H9 (cell line): ENCODE data around the gene TMEM30B. TPM values are rescaled to one million over a fixed set of nuclear protein-coding genes. Genes with fewer than 3 reads are reported as not detected.

Experiments
- DNase-seq: peaks from one replicate; pipeline ENCODE4 v3.0.0-alpha.2; 2017
- H2AFZ ChIP-seq: one replicate; pipeline ENCODE4 v1.6.1; 2013; ENCODE audit warnings: mild to moderate bottlenecking, low read length, control low read depth, moderate library complexity
- H2AK5ac ChIP-seq: 2 replicates; pipeline ENCODE4 v1.6.1; 2013; ENCODE audit warnings: low read length, control low read depth, mixed read lengths; ENCODE audit not compliant: insufficient read length
- H2BK120ac ChIP-seq: one replicate; pipeline ENCODE4 v1.6.1; 2013; ENCODE audit warnings: low read depth, mild to moderate bottlenecking, low read length, control low read depth, inconsistent platforms; ENCODE audit not compliant: poor library complexity, severe bottlenecking
- H2BK12ac ChIP-seq: 2 replicates; pipeline ENCODE4 v1.6.1; 2013; ENCODE audit warnings: low read length, control low read depth, mixed read lengths, low read depth; ENCODE audit not compliant: insufficient read length
- H2BK15ac ChIP-seq: 2 replicates; pipeline ENCODE4 v1.6.1; 2013; ENCODE audit warnings: low read depth, low read length, control low read depth
- H2BK20ac ChIP-seq: one replicate; pipeline ENCODE4 v1.6.1; 2013; ENCODE audit warnings: low read depth, mild to moderate bottlenecking, low read length, control low read depth, inconsistent platforms; ENCODE audit not compliant: poor library complexity, severe bottlenecking
- H2BK5ac ChIP-seq: 2 replicates; pipeline ENCODE4 v1.6.1; 2013; ENCODE audit warnings: low read length, control low read depth, mixed read lengths; ENCODE audit not compliant: insufficient read length
- H3K14ac ChIP-seq: 2 replicates; pipeline ENCODE4 v1.6.1; 2013; ENCODE audit warnings: low read length, control low read depth; ENCODE audit not compliant: insufficient read depth
- H3K18ac ChIP-seq: 2 replicates; pipeline ENCODE4 v1.6.1; 2013; ENCODE audit warnings: low read depth, mild to moderate bottlenecking, mixed read lengths, low read length, control low read depth; ENCODE audit not compliant: insufficient read length
- H3K23ac ChIP-seq: 2 replicates; pipeline ENCODE4 v1.6.1; 2013; ENCODE audit warnings: low read length, control low read depth, mixed read lengths, low read depth; ENCODE audit not compliant: insufficient read length
- H3K23me2 ChIP-seq: 2 replicates; pipeline ENCODE4 v1.6.1; 2013; ENCODE audit warnings: low read depth, mild to moderate bottlenecking, mixed read lengths, low read length, control low read depth; ENCODE audit not compliant: insufficient read length, poor library complexity, severe bottlenecking
- H3K27ac ChIP-seq: 2 replicates; pipeline ENCODE4 v1.5.1; 2013; ENCODE audit warnings: low read length, control low read depth, mixed read lengths, low read depth; ENCODE audit not compliant: insufficient read length
- H3K27me3 ChIP-seq: 2 replicates; pipeline ENCODE4 v1.6.1; 2013; ENCODE audit warnings: low read length, control low read depth, inconsistent platforms; ENCODE audit not compliant: insufficient read depth
- H3K4ac ChIP-seq: 2 replicates; pipeline ENCODE4 v1.6.1; 2013; ENCODE audit warnings: low read depth, mild to moderate bottlenecking, control low read depth, inconsistent platforms, low read length, moderate library complexity
- H3K4me1 ChIP-seq: 2 replicates; pipeline ENCODE4 v1.6.1; 2013; ENCODE audit warnings: low read length, control low read depth, inconsistent platforms; ENCODE audit not compliant: insufficient read depth
- H3K4me2 ChIP-seq: 2 replicates; pipeline ENCODE4 v1.6.1; 2013; ENCODE audit warnings: low read length, control low read depth, mixed read lengths; ENCODE audit not compliant: insufficient read length, insufficient read depth
- H3K56ac ChIP-seq: 2 replicates; pipeline ENCODE4 v1.6.1; 2013; ENCODE audit warnings: low read depth, mild to moderate bottlenecking, mixed read lengths, low read length, control low read depth; ENCODE audit not compliant: insufficient read length
- H3K79me1 ChIP-seq: 2 replicates; pipeline ENCODE4 v1.6.1; 2013; ENCODE audit warnings: low read depth, mild to moderate bottlenecking, moderate library complexity, low read length, control low read depth, inconsistent platforms; ENCODE audit not compliant: insufficient read depth, poor library complexity, severe bottlenecking
- H3K79me2 ChIP-seq: 2 replicates; pipeline ENCODE4 v1.6.1; 2013; ENCODE audit warnings: low read length, control low read depth, inconsistent platforms; ENCODE audit not compliant: insufficient read depth
- H3K9ac ChIP-seq: 2 replicates; pipeline ENCODE4 v1.6.1; 2013; ENCODE audit warnings: low read length, control low read depth, mixed read lengths; ENCODE audit not compliant: insufficient read length; ENCODE audit errors: extremely low read depth
- H3K9me3 ChIP-seq: one replicate; pipeline ENCODE4 v1.6.1; 2013; ENCODE audit warnings: low read depth, low read length, inconsistent platforms; ENCODE audit not compliant: control insufficient read depth
- H3T11ph ChIP-seq: one replicate; pipeline ENCODE4 v1.6.1; 2013; ENCODE audit warnings: mild to moderate bottlenecking, low read length, control low read depth, inconsistent platforms
- H4K20me1 ChIP-seq: one replicate; pipeline ENCODE4 v1.6.1; 2013; ENCODE audit not compliant: control insufficient read depth, insufficient read length, insufficient read depth
- H4K5ac ChIP-seq: 2 replicates; pipeline ENCODE4 v1.6.1; 2013; ENCODE audit warnings: low read depth, mild to moderate bottlenecking, mixed read lengths, low read length, control low read depth; ENCODE audit not compliant: insufficient read length
- H4K8ac ChIP-seq: replicated peaks from 2 replicates; pipeline ENCODE4 v1.6.1; 2013; ENCODE audit warnings: low read length, control low read depth, mixed read lengths, low read depth; ENCODE audit not compliant: insufficient read length
- H4K91ac ChIP-seq: 2 replicates; pipeline ENCODE4 v1.6.1; 2013; ENCODE audit warnings: low read depth, mild to moderate bottlenecking, moderate library complexity, mixed read lengths, low read length, control low read depth; ENCODE audit not compliant: insufficient read length
- H3K27ac Mint-ChIP-seq, 3 experiments: 2 replicates in 2 of 3; 3 replicates in 1 of 3; pipeline ENCODE4 v1.8.0; 2020 to 2021; ENCODE audit warnings: mixed read lengths in 3 of 3, mild to moderate bottlenecking in 1 of 3, moderate library complexity in 1 of 3
- H3K27me3 Mint-ChIP-seq: 2 replicates; pipeline ENCODE4 v1.8.0; 2021; ENCODE audit warnings: low read depth, mild to moderate bottlenecking, moderate library complexity, mixed read lengths
- H3K36me3 Mint-ChIP-seq, 3 experiments: 2 replicates in 2 of 3; 3 replicates in 1 of 3; pipeline ENCODE4 v1.8.0; 2020 to 2021; ENCODE audit warnings: low read depth in 3 of 3, mixed read lengths in 3 of 3; ENCODE audit not compliant: insufficient read depth in 1 of 3
- H3K4me1 Mint-ChIP-seq, 2 experiments: 2 replicates each; pipeline ENCODE4 v1.8.0; 2020; ENCODE audit warnings: mixed read lengths in 2 of 2
- H3K4me3 Mint-ChIP-seq, 2 experiments: 2 replicates in 1 of 2; 3 replicates in 1 of 2; pipeline ENCODE4 v1.8.0; 2020 to 2021; ENCODE audit warnings: mild to moderate bottlenecking in 2 of 2, mixed read lengths in 2 of 2, moderate library complexity in 1 of 2
- H3K9me3 Mint-ChIP-seq, 2 experiments: 2 replicates in 1 of 2; 3 replicates in 1 of 2; pipeline ENCODE4 v1.8.0; 2020; ENCODE audit warnings: mild to moderate bottlenecking in 2 of 2, mixed read lengths in 2 of 2, moderate library complexity in 1 of 2
- WGBS: extraction: QIAGEN DNeasy Blood & Tissue Kit; methylation state at CpG from one replicate; pipeline ENCODE4 v1.1.7; 2013; ENCODE audit warnings: missing lambda C conversion rate, low lambda C conversion rate, mixed read lengths; ENCODE audit not compliant: insufficient read length; ENCODE audit errors: extremely low coverage; 5-methylcytosine and 5-hydroxymethylcytosine counted together
- total RNA-seq: library from RNA; stranded (reverse); gene quantifications from 2 replicates; pipeline ENCODE4 v1.2.1, GENCODE V29; 2021
- TF ChIP-seq, protein P1 (sequence below): fragments of 200-600 bp; sonication (generic); conservative IDR thresholded peaks from 3 replicates; pipeline ENCODE4 v1.8.0; 2021; ENCODE audit warnings: antibody characterized with exemption, mild to moderate bottlenecking

The TMEM30B gene
- total RNA-seq, 1 experiment from 2014 or later, result 12.2 TPM

DNA sequence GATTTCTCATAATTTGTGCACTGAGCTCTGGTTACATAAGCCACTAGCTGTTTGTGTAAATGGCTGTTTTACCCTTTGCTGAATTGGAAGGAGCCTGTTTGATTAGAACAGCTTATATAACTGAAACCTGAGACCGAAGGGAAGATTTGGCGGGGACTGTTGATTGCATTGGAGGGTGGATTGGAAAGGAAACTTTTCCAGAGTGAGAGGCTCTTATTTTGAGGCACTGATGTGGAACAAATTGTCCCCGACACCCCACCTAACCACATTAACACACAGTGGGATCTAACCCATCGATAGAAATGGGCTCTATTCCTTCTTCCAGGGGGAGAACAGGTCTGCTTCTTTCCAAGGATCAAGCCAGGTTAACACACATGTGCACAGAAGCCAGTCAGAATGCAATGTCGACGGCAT lies 51.7 kb downstream of the TMEM30B start:
- Histone ChIP-seq H3K4ac (no peak overlapping the region), H3K27ac (no peak overlapping the region), H3K9ac (no peak overlapping the region), H4K5ac (no peak overlapping the region), H3K79me1 (no peaks in the 10 kb centered on the region), H3K23me2 (no peaks in the 10 kb centered on the region), H3K27me3 (no peaks in the 10 kb centered on the region), H2BK120ac (no peak overlapping the region), H2BK15ac (no peak overlapping the region), H3K4me1 (peaks cover 5% of the 10 kb centered on the region; the same call in 1 of the 2 replicates), H2BK5ac (no peak overlapping the region), H3K14ac (no peak overlapping the region), H2AK5ac (no peak overlapping the region), H3K18ac (no peak overlapping the region), H3T11ph (no peak overlapping the region), H3K9me3 (no peaks in the 10 kb centered on the region), H4K20me1 (no peaks in the 10 kb centered on the region), H3K23ac (no peak overlapping the region), H2AFZ (no peak overlapping the region), H3K56ac (no peak overlapping the region), H3K79me2 (no peaks in the 10 kb centered on the region), H4K8ac (no peak overlapping the region), H4K91ac (no peak overlapping the region), H3K4me2 (no peak overlapping the region), H2BK20ac (no peak overlapping the region), H2BK12ac (no peak overlapping the region)
- H3K36me3 Mint-ChIP-seq, result no peaks in the 10 kb centered on the region
- TF ChIP-seq, protein P1, sequence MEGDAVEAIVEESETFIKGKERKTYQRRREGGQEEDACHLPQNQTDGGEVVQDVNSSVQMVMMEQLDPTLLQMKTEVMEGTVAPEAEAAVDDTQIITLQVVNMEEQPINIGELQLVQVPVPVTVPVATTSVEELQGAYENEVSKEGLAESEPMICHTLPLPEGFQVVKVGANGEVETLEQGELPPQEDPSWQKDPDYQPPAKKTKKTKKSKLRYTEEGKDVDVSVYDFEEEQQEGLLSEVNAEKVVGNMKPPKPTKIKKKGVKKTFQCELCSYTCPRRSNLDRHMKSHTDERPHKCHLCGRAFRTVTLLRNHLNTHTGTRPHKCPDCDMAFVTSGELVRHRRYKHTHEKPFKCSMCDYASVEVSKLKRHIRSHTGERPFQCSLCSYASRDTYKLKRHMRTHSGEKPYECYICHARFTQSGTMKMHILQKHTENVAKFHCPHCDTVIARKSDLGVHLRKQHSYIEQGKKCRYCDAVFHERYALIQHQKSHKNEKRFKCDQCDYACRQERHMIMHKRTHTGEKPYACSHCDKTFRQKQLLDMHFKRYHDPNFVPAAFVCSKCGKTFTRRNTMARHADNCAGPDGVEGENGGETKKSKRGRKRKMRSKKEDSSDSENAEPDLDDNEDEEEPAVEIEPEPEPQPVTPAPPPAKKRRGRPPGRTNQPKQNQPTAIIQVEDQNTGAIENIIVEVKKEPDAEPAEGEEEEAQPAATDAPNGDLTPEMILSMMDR, result no peak
- H3K4me1 Mint-ChIP-seq, result peaks cover 14% of the 10 kb centered on the region in 2 experiments
- no CpG with 5 or more reads among the region's 6 CpGs for WGBS
- DNase-seq, result no peak
- H3K4me3 Mint-ChIP-seq, result no peak overlapping the region
- H3K9me3 Mint-ChIP-seq, result no peaks in the 10 kb centered on the region
- no peak overlapping the region for H3K27ac Mint-ChIP-seq
- no peaks in the 10 kb centered on the region for H3K27me3 Mint-ChIP-seq
